ENCODE data around the gene UBL4A. TPM values are rescaled to one million over a fixed set of nuclear protein-coding genes. Genes with fewer than 3 reads are reported as not detected.

UBL4A gene
- total RNA-seq, 2 donors from 2014 or later = 54.6 to 61.0 TPM

GRCh38 chrX:154477891-154478477 is 8.4 kb downstream of the UBL4A start:
- Histone ChIP-seq H3K4me1 (peaks cover 0 to 5% of the 10 kb centered on the region in 2 donors), H3K27ac (peak overlapping the region; percentile 83), H3K9me3 (no peaks in the 10 kb centered on the region), H3K4me3 (peak overlapping the region; percentile 45 to 55), H3K36me3 (no peaks in the 10 kb centered on the region), H3K27me3 (no peaks in the 10 kb centered on the region)
- DNase-seq (ENCODE audit: low spot score) = no peak
- TF ChIP-seq CTCF (IDR thresholded peaks at IDR 0.05) = no peak

GRCh38 chrX:154476821-154477220 is 9.6 kb downstream of the UBL4A start:
- TF ChIP-seq CTCF (IDR thresholded peaks at IDR 0.05) = no peak
- no peak overlapping the region for H3K4me3 ChIP-seq
- no peak overlapping the region for H3K27ac ChIP-seq
- H3K4me1 ChIP-seq = peaks cover 0 to 5% of the 10 kb centered on the region in 2 donors
- H3K36me3 ChIP-seq = no peaks in the 10 kb centered on the region
- H3K27me3 ChIP-seq = no peaks in the 10 kb centered on the region
- no peak for DNase-seq (ENCODE audit: low spot score)
- no peaks in the 10 kb centered on the region for H3K9me3 ChIP-seq

- TF ChIP-seq CTCF (IDR thresholded peaks at IDR 0.05) = no peak
- peaks cover 18% of the 10 kb centered on the region for H3K36me3 ChIP-seq
- H3K27me3 ChIP-seq = no peaks in the 10 kb centered on the region
- no peak overlapping the region for H3K4me3 ChIP-seq
- H3K4me1 ChIP-seq = peaks cover 0 to 5% of the 10 kb centered on the region in 2 donors
- DNase-seq (ENCODE audit: low spot score) = no peak
- no peak overlapping the region for H3K27ac ChIP-seq
- H3K9me3 ChIP-seq = no peaks in the 10 kb centered on the region
Measured at GRCh38 chrX:154473683-154474082, 12.7 kb downstream of the UBL4A start.

- H3K27me3 ChIP-seq = no peaks in the 10 kb centered on the region
- H3K4me3 ChIP-seq = no peak overlapping the region
- no peak for TF ChIP-seq CTCF (IDR thresholded peaks at IDR 0.05)
- H3K27ac ChIP-seq = no peak overlapping the region
- H3K9me3 ChIP-seq = no peaks in the 10 kb centered on the region
- DNase-seq (ENCODE audit: low spot score) = no peak
- H3K36me3 ChIP-seq = peaks cover 18% of the 10 kb centered on the region
- H3K4me1 ChIP-seq = peaks cover 0 to 2% of the 10 kb centered on the region in 2 donors
Measured at GRCh38 chrX:154472685-154473632, 13.5 kb downstream of the UBL4A start.

- Histone ChIP-seq H3K27ac (no peak overlapping the region), H3K27me3 (no peaks in the 10 kb centered on the region), H3K4me3 (no peak overlapping the region), H3K9me3 (no peaks in the 10 kb centered on the region), H3K36me3 (peaks cover 18% of the 10 kb centered on the region), H3K4me1 (no peaks in the 10 kb centered on the region)
- DNase-seq (ENCODE audit: low spot score) = no peak
- TF ChIP-seq CTCF (IDR thresholded peaks at IDR 0.05) = no peak
Measured at GRCh38 chrX:154471839-154472684, 14.4 kb downstream of the UBL4A start.

Data from right atrium auricular region (tissue), 2 donors.